Testis (tissue), 3 donors: ENCODE results near the gene SCFD2. TPM values are rescaled to one million over a fixed set of nuclear protein-coding genes. Genes with fewer than 3 reads are reported as not detected.

Experiments
- DNase-seq: peaks from one replicate; pipeline ENCODE4 v3.0.0-alpha.2; 2019
- H3K27ac ChIP-seq, 2 donors: fragments of 200-600 bp; sonication (generic); one replicate each; pipeline ENCODE4 v1.5.1; 2019
- H3K27me3 ChIP-seq: fragments of 200-600 bp; sonication (generic); one replicate; pipeline ENCODE4 v1.5.1; 2019
- H3K36me3 ChIP-seq: fragments of 200-600 bp; sonication (generic); one replicate; pipeline ENCODE4 v1.5.1; 2017; ENCODE audit warnings: low read depth; ENCODE audit errors: missing control alignments
- H3K4me1 ChIP-seq: fragments of 200-600 bp; sonication (generic); one replicate; pipeline ENCODE4 v1.5.1; 2019
- H3K4me3 ChIP-seq, 2 donors: fragments of 200-600 bp; sonication (generic); one replicate each; pipeline ENCODE4 v1.5.1; 2017 to 2019
- H3K9me3 ChIP-seq: fragments of 200-600 bp; sonication (generic); one replicate; pipeline ENCODE4 v1.5.1; 2017
- CTCF ChIP-seq, 3 experiments: fragments of 450-650 bp in 2 of 3; fragments of 200-600 bp in 1 of 3; sonication (generic) in 1 of 3; IDR thresholded peaks; one replicate each; pipeline ENCODE4 v1.5.1; 2016 to 2019; ENCODE audit warnings: antibody characterized with exemption in 3 of 3, mild to moderate bottlenecking in 2 of 3, moderate library complexity in 1 of 3
- POLR2A ChIP-seq: fragments of 450-650 bp; IDR thresholded peaks from one replicate; pipeline ENCODE4 v1.6.1; 2017; ENCODE audit warnings: antibody characterized with exemption, mild to moderate bottlenecking, moderate library complexity
- WGBS, 2 donors: methylation state at CpG; one replicate each; pipeline ENCODE4 v1.1.5; 2018; 5-methylcytosine and 5-hydroxymethylcytosine counted together
- intact Hi-C: fragments of 100-400 bp; cut with DNase I; formaldehyde crosslinking; loops from one replicate; pipeline ENCODE4 v1.15.1; 2023; ENCODE audit warnings: low total_unique reads
- polyA plus RNA-seq: library from polyadenylated mRNA; stranded (reverse); fragments of 350-450 nt; fragmentation: Illumina TruSeq; extraction: RNeasy Lipid Tissue Mini Kit (QIAGEN cat#74804); gene quantifications from one replicate; pipeline ENCODE4 v1.2.3, GENCODE V29; 2014; ENCODE audit warnings: low read depth, low replicate concordance; ENCODE audit not compliant: insufficient read depth
- total RNA-seq, 2 donors: library from RNA; depleted of rRNA; stranded (reverse); fragments of >200 nt; gene quantifications; one replicate each; pipeline ENCODE4 v1.2.3, GENCODE V29; 2016

The SCFD2 gene
- total and polyA plus RNA-seq, 3 donors from 2014 or later, result 6.0 to 24.5 (median 21.3) TPM

GRCh38 chr4:53113431-53114225 is 252.2 kb downstream of the SCFD2 start:
- intact Hi-C loops, result no loop called here

GRCh38 chr4:53105313-53105712 is 260.5 kb downstream of the SCFD2 start:
- H3K36me3 ChIP-seq, result no peaks in the 10 kb centered on the region
- TF ChIP-seq CTCF (IDR thresholded peaks at IDR 0.05) (no peak), POLR2A (no peak)
- 75 to 82% methylated on average over 4 to 6 of the region's 6 CpGs for WGBS, 2 donors
- no peak overlapping the region for H3K4me3 ChIP-seq
- intact Hi-C loops, result no loop called here
- H3K27me3 ChIP-seq, result no peaks in the 10 kb centered on the region
- DNase-seq, result no peak
- no peaks in the 10 kb centered on the region for H3K9me3 ChIP-seq
- H3K4me1 ChIP-seq, result no peaks in the 10 kb centered on the region
- H3K27ac ChIP-seq, result no peak overlapping the region

More at GRCh38 chr4:53113431-53114225, 252.2 kb downstream of the SCFD2 start:
- TF ChIP-seq CTCF (IDR thresholded peaks at IDR 0.05), result no peak
- TF ChIP-seq POLR2A, result no peak
- Histone ChIP-seq H3K36me3 (no peaks in the 10 kb centered on the region), H3K4me3 (no peak overlapping the region), H3K4me1 (peaks cover 9% of the 10 kb centered on the region), H3K27me3 (no peaks in the 10 kb centered on the region), H3K27ac (no peak overlapping the region), H3K9me3 (no peaks in the 10 kb centered on the region)
- DNase-seq, result no peak
- WGBS, 2 donors, result 54 to 58% methylated on average over 2 of the region's 2 CpGs

GRCh38 chr4:53103481-53103880 is 262.4 kb downstream of the SCFD2 start:
- Histone ChIP-seq H3K9me3 (no peaks in the 10 kb centered on the region), H3K4me3 (no peak overlapping the region), H3K27ac (no peak overlapping the region), H3K4me1 (no peaks in the 10 kb centered on the region), H3K27me3 (no peaks in the 10 kb centered on the region), H3K36me3 (no peaks in the 10 kb centered on the region)
- TF ChIP-seq CTCF (IDR thresholded peaks at IDR 0.05), result no peak
- no peak for TF ChIP-seq POLR2A
- no peak for DNase-seq
- WGBS, 2 donors, result 81 to 86% methylated on average over 1 of the region's 1 CpG
- intact Hi-C loops, result no loop called here

- H3K27ac ChIP-seq, result no peak overlapping the region
- no peak for DNase-seq
- H3K36me3 ChIP-seq, result no peaks in the 10 kb centered on the region
- no peaks in the 10 kb centered on the region for H3K4me1 ChIP-seq
- H3K27me3 ChIP-seq, result no peaks in the 10 kb centered on the region
- no peak for TF ChIP-seq CTCF (IDR thresholded peaks at IDR 0.05)
- no peak for TF ChIP-seq POLR2A
- no peaks in the 10 kb centered on the region for H3K9me3 ChIP-seq
- intact Hi-C loops, result no loop called here
- no peak overlapping the region for H3K4me3 ChIP-seq
Observed at GRCh38 chr4:53101191-53101581, 264.7 kb downstream of the SCFD2 start.
